NCI-H1930 (cell line): ENCODE results near the gene ITPKC.
"Not testable (repeated sequence)": the region's sequence is repeated elsewhere in the genome, so short reads cannot be mapped to it uniquely, and the experiment has no call there.

Experiments used
- DNase-seq, 2 experiments: peaks; one replicate each; lab custom pipeline; 2025; lab: John Stamatoyannopoulos, UW

The ITPKC gene

GRCh38 chr19:40717325-40717879 is 490 bp downstream of the ITPKC start:
- no peak for DNase-seq

- DNase-seq, result no peak
Observed at GRCh38 chr19:40717880-40718773, 1.2 kb downstream of the ITPKC start.

DNA sequence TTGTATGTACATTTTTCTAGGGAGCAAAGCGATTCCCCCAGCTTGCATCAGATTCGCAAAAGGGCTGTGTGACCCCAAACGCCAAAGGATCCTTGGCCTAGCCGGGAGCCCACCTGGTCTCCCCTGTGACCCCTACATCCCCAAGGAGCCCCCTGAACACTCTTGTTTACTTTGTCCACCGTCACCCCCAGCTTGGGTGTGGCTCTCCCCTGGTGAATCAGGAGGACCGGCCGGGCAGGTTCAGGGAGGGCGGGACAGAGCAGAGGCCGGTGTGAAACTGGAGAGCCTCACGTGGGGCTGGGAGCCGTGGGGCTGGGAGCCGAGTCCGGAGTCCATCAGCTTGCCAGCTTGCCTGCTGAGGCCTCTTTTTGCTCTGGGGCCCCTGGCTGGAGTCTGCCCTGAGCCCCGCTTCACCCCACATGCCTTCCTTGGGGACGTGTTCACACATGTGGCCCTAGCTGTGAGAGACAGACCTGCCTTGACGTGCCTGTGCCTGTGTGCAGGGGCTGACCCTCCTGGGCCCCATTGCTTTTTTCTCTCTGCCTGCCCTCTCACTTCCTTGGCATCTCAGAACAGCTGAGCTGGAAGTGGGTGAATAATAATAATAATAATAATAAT is 2.0 kb downstream of the ITPKC start:
- DNase-seq, result no peak

GRCh38 chr19:40719414-40719894 is 2.5 kb downstream of the ITPKC start:
- DNase-seq, result no peak

GRCh38 chr19:40721140-40721486 is 4.2 kb downstream of the ITPKC start:
- no peak for DNase-seq

DNA sequence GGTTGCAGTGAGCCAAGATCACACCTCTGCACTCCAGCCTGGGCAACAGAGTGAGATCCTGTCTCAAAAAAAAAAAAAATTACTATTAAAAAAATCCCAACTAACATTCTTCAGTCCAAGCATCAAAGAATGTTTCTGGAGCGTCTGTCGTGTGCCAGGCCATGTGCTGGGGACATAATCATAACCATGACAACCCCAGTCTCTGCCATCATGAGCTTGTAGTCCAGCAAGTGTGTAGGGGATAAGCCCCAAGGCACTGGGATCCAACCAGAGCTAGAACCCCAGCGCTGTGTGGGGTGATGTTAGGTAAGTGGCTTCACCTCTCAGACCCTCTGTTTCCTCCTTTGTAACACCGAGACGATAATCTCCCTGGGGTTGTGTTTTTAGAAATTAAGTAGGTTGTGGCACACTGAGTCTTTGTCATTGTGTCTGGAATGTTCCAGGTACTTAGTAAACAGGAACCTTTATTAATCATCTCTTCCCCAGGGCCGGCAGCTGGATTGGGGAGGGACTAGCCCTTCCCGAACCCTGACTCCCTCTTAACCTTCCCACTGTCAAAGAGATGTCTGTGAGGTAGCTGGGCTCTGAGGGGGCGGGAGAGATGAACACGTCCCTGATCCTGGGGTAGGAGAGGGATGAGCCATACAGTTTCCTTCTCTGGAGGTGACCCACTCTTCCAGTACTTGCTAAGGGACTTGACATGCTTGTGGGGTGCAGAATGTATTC is 5.2 kb downstream of the ITPKC start:
- no peak for DNase-seq

GRCh38 chr19:40723661-40724254 is 6.8 kb downstream of the ITPKC start:
- DNase-seq, result no peak

DNA sequence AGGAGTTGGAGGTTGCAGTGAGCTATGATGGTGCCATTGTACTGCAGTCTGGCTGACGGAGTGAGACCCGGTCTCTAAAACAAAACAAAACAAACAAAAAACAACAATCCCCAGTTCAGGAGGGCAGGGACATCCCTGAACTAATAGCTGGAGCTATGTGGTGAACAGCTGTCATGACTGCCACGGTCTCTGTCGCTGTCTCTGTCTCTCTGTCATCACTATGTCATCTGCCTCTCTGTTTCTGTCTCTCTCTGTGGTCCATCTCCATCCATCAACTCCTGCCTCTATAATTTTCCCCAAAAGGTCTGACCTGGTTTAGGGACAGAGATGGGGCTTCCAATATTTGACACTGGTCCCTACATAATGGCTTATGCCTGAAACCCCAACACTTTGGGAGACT is 7.4 kb downstream of the ITPKC start:
- DNase-seq, result no peak

DNA sequence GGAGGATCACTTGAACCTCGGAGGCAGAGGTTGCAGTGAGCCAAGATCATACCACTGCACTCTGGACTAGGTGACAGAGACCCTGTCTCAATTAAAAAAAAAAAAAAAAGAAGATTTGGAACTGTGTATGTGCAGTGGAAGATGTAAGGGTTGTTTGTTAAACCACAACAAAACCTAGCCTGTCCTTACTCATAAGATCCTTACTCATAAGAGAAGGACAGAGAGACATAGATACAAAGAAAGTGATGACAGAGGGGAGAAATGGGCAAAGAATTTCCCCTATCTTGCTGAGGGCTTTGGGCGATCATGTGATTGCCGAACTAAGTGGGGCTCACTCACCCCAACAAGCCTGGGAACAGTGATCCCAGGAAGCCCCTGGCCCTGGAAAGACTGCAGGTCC is 7.9 kb downstream of the ITPKC start:
- no peak for DNase-seq

GRCh38 chr19:40726279-40726678 is 9.4 kb downstream of the ITPKC start:
- no peak for DNase-seq

- not testable (repeated sequence) for DNase-seq
Observed at GRCh38 chr19:40730065-40730464, 13.2 kb downstream of the ITPKC start.

GRCh38 chr19:40732304-40732703 is 15.4 kb downstream of the ITPKC start:
- DNase-seq, result not testable (repeated sequence)

GRCh38 chr19:40733149-40733548 is 16.2 kb downstream of the ITPKC start:
- DNase-seq, result no peak

- no peak for DNase-seq
Observed at GRCh38 chr19:40735013-40735771, 18.3 kb downstream of the ITPKC start.

DNA sequence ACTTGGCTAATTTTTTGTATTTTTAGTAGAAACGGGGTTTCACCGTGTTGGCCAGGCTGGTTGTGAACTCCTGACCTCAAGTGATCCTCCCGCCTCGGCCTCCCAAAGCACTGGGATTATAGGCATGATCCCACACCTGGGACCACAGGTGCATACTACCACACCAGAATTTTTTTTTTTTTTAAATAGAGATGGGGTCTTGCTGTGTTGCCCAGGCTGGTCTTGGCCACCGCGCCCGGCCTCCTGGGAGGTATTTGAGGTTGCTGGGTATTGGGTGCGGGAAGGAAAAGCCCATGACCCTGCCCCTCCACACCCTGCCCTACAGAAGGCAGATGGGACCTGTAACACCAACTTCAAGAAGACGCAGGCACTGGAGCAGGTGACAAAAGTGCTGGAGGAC is 19.7 kb downstream of the ITPKC start:
- no peak for DNase-seq

GRCh38 chr19:40737102-40737644 is 20.3 kb downstream of the ITPKC start:
- no peak for DNase-seq

DNA sequence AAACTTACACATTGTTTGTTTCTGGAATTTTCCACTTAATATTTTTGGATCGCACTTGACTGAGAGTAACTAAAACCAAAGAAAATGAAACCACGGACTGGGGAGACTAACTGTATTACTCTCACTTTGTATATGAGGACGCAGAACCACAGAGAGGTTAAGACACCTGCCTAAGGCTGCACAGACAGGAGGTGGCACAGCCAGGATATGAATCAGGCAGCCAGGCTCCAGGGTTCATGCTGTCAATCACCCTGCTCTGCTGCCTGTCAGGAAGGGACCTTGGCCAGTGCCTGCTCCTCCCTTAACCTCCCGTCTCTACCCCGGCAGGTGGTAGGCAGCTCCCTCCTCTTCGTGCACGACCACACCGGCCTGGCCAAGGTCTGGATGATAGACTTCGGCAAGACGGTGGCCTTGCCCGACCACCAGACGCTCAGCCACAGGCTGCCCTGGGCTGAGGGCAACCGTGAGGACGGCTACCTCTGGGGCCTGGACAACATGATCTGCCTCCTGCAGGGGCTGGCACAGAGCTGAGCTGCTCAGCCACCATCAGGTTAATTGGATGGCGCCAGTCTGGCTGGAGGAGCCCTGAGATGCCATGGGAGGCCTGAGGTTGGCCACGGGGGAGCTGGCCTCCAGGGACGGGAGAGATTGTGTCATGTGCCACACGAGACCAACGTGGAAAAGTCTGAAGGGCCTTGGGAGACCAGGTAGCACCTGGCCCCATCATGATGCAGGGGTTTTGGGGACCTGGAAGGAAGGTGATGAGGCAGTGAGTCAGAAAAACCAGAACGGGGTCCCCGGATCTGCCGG is 22.3 kb downstream of the ITPKC start:
- DNase-seq, result no peak

- no peak for DNase-seq
Observed at GRCh38 chr19:40739871-40740703, 23.2 kb downstream of the ITPKC start.

GRCh38 chr19:40740747-40741146 is 23.8 kb downstream of the ITPKC start:
- no peak for DNase-seq
